WTC11 (cell line): Measurements from ENCODE around the gene PARPBP.

Source experiments
- CBFB ChIP-seq: sonication (generic); formaldehyde crosslinking; IDR thresholded peaks from 2 replicates; pipeline ENCODE4 v1.8.1; 2022; ENCODE audit warnings: mild to moderate bottlenecking, low read depth, missing genetic modification reagents
- CTCF ChIP-seq: fragments of 200-600 bp; IDR thresholded peaks from 2 replicates; pipeline ENCODE4 v1.8.0; 2022; ENCODE audit warnings: antibody characterized with exemption
- E2F5 ChIP-seq: sonication (generic); formaldehyde crosslinking; IDR thresholded peaks from 2 replicates; pipeline ENCODE4 v1.8.1; 2022; ENCODE audit warnings: mild to moderate bottlenecking, moderate library complexity, missing genetic modification reagents
- ELF4 ChIP-seq: sonication (generic); formaldehyde crosslinking; IDR thresholded peaks from 2 replicates; pipeline ENCODE4 v1.8.1; 2022; ENCODE audit warnings: low read depth, mild to moderate bottlenecking, moderate library complexity, missing genetic modification reagents
- JUN ChIP-seq: sonication (generic); formaldehyde crosslinking; IDR thresholded peaks from 2 replicates; pipeline ENCODE4 v1.8.0; 2023; ENCODE audit warnings: mild to moderate bottlenecking, missing genetic modification reagents
- MXD4 ChIP-seq: fragments of 250-450 bp; sonication (Bioruptor Pico); IDR thresholded peaks from 2 replicates; pipeline ENCODE4 v1.8.0; 2021; ENCODE audit warnings: mild to moderate bottlenecking, moderate library complexity, borderline replicate concordance
- ZBTB43 ChIP-seq: sonication (generic); formaldehyde crosslinking; IDR thresholded peaks from 2 replicates; pipeline ENCODE4 v1.8.1; 2023; ENCODE audit warnings: mild to moderate bottlenecking, missing genetic modification reagents
- ZNF671 ChIP-seq: fragments of 250-450 bp; sonication (Bioruptor Pico); IDR thresholded peaks from 2 replicates; pipeline ENCODE4 v1.8.0; 2021; ENCODE audit warnings: mild to moderate bottlenecking

GRCh38 chr12:102227954-102228353 is 108.0 kb downstream of the PARPBP start:
- no peak for TF ChIP-seq CBFB
- TF ChIP-seq CTCF = no peak
- no peak for TF ChIP-seq ELF4
- no peak for TF ChIP-seq ZNF671 (CRISPR knock-in tag)
- no peak for TF ChIP-seq ZBTB43
- no peak for TF ChIP-seq E2F5 (CRISPR knock-in tag)
- no peak for TF ChIP-seq JUN (CRISPR knock-in tag)
- no peak for TF ChIP-seq MXD4 (CRISPR knock-in tag)
